ENCODE data around the gene EHMT2.

Gene EHMT2

GRCh38 chr6:31889331-31889972, 8.0 kb downstream of the EHMT2 start:
- no peak for DNase-seq (ENCODE audit: low read depth, low spot score)

- no peak for DNase-seq (ENCODE audit: low read depth, low spot score)
These were observed 8.9 kb downstream of the EHMT2 start for GRCh38 chr6:31888276-31889258.

DNA sequence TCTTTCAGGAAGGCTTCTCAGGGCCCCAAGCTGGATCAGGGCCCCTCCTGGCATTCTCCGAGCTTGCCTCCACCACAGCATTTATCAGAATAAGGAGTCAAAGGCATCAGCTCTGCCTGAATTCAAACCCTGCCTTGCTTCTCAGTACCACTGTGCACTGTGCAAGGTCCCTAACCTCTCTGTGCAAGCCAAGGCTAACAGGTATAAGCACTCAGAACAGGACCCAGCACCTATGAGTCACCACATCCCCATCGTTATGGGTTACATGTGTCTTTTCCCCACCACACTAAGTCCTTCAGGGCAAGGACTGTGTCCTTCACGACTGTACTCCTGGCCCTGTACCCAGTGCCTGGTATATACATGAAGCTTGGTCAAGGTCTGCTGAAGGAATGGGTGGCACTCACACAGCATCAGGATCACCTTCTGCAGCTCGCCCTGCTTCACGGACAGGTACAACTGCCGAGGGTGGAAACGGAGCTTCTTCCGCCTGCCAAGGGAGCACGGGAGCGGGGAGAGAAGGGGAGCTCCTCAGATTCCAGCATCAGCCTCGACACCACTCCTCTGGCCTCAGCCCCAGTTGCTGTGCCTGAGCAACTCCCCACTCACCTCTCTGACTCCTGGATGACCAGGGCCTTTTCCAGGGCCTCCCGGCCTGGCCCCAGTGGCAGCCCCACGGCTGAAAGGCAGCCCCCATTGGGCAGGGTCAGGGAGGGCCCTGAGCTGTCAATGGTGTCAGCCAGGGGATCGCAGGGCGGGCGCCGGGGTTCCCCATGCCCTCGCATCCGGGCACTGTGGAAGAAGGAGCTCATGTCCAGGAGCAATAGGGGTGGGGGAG, 10.1 kb downstream of the EHMT2 start:
- DNase-seq (ENCODE audit: low read depth, low spot score): no peak

DNA sequence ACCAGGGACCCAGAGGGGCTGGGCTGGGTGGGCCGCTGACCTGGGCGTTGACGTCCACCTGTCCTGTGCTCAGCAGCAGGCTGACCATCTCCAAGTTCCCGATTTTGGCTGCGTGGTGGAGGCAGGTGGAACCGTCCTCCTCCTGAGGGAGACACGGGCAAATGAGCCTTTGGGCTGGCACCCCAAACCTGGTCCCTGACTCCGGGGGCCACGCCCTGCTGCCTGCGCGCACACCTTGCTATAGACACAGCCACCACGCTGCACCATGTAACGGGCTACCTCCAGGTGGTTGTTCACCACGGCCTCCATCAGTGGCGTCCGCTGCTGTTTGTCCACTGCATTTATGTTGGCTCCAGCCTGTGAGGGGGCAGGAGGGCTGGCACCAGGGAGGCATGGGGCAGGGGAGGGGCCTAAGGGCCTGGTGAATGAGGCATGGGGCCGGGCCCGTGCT, 10.9 kb downstream of the EHMT2 start:
- no peak for DNase-seq (ENCODE audit: low read depth, low spot score)

GRCh38 chr6:31884528-31885035, 12.9 kb downstream of the EHMT2 start:
- no peak for DNase-seq (ENCODE audit: low read depth, low spot score)

DNA sequence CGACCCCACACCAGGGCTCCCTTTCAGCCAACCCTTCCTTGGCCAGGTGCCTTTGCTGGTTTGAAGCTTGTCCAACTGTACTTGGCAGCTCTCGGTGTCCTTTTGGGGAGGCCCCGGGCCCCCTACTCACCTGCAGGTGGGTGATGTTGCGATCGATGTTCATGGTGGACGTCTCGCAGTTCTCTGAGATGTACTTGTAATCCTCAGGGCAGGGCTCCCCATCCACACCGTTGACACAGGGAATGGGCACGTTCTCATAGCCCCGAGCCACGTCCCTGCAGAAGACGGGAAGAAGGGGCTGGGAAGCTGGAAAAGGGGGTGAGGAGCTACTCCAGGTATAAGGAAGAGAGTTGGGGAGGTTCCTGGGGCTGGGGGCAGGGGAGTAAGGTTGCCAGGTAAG, 13.8 kb downstream of the EHMT2 start:
- no peak for DNase-seq (ENCODE audit: low read depth, low spot score)

DNA sequence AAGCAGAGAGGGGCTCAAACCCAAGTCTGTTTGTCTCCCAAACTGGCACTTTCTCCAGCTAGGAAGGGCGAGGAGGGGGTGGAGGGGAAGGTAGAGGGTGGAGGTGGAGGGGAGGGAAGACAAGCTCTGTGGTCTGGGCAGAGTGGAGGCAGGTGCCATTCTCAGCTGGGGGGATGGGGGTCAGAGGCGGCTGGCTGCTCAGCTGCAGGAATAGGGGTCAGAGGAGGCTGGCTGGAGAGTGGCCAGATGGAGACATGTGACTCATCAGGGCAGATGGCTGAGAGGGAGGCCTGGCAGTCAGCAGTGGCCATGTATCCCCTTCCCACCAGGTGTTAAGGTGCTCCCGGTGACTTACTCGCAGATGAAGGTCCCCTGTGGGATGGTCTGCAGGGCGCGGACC, 15.2 kb downstream of the EHMT2 start:
- DNase-seq (ENCODE audit: low read depth, low spot score): no peak

GRCh38 chr6:31881136-31881859, 16.2 kb downstream of the EHMT2 start:
- no peak for DNase-seq (ENCODE audit: low read depth, low spot score)

GRCh38 chr6:31880616-31881015, 16.9 kb downstream of the EHMT2 start:
- no peak for DNase-seq (ENCODE audit: low read depth, low spot score)

- no peak for DNase-seq (ENCODE audit: low read depth, low spot score)
These were observed 17.6 kb downstream of the EHMT2 start for GRCh38 chr6:31879901-31880300.

DNA sequence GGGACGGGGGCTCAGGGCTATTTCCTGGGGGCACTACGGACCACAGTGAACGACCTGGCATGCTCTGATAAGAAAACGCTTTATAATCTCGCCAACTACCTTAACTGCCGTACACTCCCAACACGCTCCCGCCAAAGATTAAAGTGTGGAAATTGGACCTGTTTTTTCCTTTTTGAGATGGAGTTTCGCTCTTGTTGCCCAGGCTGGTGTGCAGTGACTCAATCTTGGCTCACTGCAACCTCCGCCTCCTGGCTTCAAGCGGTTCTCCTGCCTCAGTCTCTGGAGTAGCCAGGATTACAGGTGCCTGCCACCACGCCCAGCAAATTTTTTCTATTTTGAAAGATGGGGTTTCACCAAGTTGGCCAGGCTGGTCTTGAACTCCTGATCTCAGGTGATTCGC, 18.4 kb downstream of the EHMT2 start:
- no peak for DNase-seq (ENCODE audit: low read depth, low spot score)

GRCh38 chr6:31878726-31879125, 18.8 kb downstream of the EHMT2 start, which contains the start of gene SLC44A4:
SLC44A4 (minus strand) TSS chr6:31878997; CDS start chr6:31878980, 17 bp downstream.
- DNase-seq (ENCODE audit: low read depth, low spot score): no peak

DNA sequence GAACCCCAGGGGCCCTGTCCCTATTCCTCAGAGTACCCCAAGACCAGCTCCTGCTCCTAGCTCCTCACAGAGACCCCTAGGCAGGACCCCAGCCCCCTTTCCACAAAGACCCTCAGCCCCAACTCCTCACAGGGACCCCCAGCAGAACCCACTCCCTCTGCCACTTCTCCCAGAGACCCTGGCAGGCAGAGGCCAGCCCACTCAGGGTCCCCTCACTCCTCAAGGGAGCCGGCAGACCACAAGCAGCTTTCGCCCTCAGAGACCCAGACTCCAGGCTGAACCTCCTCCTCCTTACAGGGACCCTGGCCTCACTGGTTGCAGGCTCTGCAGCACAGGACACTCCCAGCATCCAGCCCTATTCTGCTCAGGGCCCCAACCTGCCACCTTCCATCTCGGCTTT, 19.3 kb downstream of the EHMT2 start:
- DNase-seq (ENCODE audit: low read depth, low spot score): no peak

- no peak for DNase-seq (ENCODE audit: low read depth, low spot score)
These were observed 19.8 kb downstream of the EHMT2 start for GRCh38 chr6:31877651-31878161.

DNA sequence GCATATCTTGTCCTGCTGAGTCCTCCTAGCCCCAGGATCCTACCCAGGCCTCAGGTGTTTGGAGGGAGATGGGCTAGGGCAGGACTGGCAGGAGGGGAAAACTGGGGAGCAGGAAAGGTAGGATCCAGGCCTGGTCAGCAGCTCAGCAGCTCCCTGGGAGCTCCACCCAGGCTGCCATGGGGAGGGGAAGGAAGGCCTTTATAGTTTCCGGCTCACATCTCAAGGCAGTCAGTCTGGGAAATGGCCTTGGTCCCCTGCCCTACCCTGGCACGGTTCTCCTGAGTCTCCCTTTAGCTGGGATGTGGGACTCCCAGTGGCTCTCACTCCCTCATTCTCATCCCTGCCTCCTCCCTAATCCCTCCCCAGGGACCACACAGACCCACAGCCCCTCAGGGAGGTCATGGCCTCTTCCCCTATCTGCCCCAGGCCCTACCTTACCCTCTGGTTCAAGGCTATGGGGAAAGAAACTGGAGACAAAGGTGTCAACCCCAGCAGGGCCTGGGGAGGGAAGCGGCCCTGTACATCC, 20.3 kb downstream of the EHMT2 start:
- no peak for DNase-seq (ENCODE audit: low read depth, low spot score)

GRCh38 chr6:31876357-31876756, 21.1 kb downstream of the EHMT2 start:
- DNase-seq (ENCODE audit: low read depth, low spot score): no peak

GRCh38 chr6:31875877-31876276, 21.6 kb downstream of the EHMT2 start:
- DNase-seq (ENCODE audit: low read depth, low spot score): no peak

- DNase-seq (ENCODE audit: low read depth, low spot score): no peak
These were observed 22.5 kb downstream of the EHMT2 start for GRCh38 chr6:31874836-31875572.

GRCh38 chr6:31874084-31874670, 23.3 kb downstream of the EHMT2 start:
- no peak for DNase-seq (ENCODE audit: low read depth, low spot score)

Measured in ELF-1 (cell line).